ENCODE results near the gene CDX4.
A peak's percentile ranks its signal among the peaks of the same experiment; 100 is the strongest.
"Not testable (repeated sequence)": the region's sequence is repeated elsewhere in the genome, so short reads cannot be mapped to it uniquely, and the experiment has no call there.

Gene CDX4, protein sequence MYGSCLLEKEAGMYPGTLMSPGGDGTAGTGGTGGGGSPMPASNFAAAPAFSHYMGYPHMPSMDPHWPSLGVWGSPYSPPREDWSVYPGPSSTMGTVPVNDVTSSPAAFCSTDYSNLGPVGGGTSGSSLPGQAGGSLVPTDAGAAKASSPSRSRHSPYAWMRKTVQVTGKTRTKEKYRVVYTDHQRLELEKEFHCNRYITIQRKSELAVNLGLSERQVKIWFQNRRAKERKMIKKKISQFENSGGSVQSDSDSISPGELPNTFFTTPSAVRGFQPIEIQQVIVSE

GRCh38 chrX:73446831-73447230 is at the start of gene CDX4:
Gene CDX4 (plus strand): TSS chrX:73447053. CDS start chrX:73447254, 201 bp downstream.
- DNase-seq (ENCODE audit: low read depth, low spot score), result peak; percentile 83

DNA sequence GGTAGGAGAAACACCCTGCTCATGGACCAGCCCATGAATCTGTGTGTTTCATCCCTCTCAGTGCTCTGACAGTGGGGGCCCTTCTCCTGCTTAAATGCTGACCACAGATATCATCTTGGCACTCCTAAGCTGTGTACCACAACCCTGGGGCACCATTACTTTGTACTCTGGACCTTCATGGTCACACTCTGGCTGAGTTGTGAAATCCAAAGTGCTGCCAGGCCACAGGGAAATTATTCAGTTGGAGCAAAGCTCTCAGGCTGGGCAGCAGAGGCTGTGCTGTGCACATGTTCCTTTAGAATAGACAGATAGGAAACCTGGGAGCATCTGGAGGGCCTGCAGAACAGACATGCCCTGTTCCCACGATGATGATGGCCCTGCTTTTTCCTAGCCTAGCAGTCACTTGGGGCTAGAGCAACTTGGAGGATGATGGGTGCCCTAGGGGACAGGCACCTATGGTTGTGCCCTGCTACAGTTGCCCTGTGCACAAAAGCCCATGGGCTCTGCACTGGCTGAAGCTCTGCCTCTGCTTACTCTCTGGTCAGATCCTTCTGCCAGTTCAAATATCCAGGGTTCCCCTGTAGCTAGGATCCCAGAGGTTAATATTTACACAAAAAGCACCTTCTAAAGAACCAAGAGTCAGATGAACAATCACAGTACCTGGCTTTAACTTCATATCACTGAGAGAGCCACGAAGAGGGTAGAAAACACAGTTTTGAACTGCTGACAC is 48.5 kb upstream of the CDX4 start:
- no peak for DNase-seq (ENCODE audit: low read depth, low spot score)

DNA sequence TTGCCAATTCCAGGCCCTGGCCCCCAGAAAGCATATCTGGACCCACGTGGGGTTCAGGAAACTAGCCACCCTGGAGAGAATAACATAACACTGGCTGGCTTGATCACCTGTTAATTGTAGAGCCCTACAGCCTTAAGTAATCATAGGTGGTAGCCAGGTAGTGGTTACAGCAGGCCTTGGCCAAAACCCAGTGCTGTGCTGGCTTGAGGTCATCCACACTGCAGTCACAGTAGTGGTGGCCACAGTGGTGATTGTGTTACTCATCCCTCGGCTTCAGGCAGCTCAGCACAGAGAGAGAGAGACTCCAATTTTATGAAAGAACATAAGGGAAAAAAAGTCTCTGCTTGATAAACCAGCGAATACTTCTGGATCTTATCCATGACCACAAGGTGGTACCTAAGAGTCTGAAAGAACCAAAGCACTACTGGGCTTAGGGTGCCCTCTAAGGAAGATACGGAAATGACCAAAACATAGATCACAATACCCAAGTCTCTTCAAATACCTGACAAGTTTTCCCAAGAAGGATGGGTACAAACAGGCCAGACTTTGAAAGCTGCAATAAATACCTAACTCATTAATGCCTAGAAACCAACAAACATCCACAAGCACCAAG is 46.6 kb upstream of the CDX4 start:
- peak; percentile 10 for DNase-seq (ENCODE audit: low read depth, low spot score)

- DNase-seq (ENCODE audit: low read depth, low spot score), result peak; percentile 90
Observed at GRCh38 chrX:73401591-73402266, 45.1 kb upstream of the CDX4 start.

DNA sequence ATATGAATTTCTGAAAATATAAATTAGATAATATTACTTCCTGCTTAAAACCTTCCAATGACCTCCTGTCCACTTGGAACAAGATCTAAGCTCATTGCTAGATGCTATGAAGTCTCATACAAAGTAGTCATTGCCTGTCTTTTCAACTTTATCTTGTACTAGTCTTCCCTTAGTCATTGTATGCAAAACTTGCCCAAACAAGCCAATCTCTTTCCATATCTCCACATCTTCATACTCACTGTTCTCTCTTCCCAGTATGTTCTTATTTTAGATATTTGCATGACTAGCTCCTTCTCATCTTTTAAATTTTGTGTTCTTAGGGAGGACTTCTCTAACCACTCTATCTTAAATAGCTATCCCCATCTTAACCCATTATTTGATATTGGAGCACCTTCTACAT is 33.9 kb upstream of the CDX4 start:
- no peak for DNase-seq (ENCODE audit: low read depth, low spot score)

DNA sequence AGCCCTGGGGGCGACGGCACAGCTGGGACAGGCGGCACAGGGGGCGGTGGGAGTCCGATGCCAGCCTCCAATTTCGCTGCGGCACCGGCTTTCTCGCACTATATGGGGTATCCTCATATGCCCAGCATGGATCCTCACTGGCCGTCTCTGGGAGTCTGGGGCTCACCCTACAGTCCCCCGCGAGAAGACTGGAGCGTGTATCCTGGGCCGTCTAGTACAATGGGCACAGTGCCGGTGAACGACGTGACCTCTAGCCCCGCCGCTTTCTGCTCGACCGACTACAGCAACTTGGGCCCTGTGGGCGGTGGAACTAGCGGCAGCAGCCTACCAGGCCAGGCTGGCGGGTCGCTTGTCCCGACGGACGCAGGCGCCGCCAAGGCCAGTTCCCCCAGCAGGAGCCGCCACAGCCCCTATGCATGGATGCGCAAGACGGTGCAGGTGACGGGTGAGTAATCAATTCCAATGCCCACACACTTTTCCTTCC is 500 bp downstream of the CDX4 start:
- DNase-seq (ENCODE audit: low read depth, low spot score), result peak; percentile 84

DNA sequence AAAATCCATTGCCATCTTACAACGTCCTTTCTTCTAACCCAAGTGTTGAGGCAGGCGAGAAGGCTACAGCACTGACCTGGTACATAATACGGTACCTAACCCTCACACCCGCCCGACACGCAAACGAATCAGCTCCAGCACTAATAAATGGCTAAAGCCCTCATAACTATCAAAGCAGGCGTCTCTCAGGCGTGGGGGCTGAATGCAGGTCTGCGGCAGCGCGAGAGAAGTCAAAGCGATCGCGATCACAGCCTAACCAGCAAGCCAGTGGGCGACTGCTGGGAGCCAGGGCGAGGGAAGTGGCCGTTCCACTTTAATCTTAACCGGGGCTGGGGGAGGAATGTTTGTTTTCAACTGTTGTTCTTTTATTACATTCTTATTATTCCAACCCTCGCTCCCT is 1.5 kb downstream of the CDX4 start:
- peak; percentile 44 for DNase-seq (ENCODE audit: low read depth, low spot score)

DNA sequence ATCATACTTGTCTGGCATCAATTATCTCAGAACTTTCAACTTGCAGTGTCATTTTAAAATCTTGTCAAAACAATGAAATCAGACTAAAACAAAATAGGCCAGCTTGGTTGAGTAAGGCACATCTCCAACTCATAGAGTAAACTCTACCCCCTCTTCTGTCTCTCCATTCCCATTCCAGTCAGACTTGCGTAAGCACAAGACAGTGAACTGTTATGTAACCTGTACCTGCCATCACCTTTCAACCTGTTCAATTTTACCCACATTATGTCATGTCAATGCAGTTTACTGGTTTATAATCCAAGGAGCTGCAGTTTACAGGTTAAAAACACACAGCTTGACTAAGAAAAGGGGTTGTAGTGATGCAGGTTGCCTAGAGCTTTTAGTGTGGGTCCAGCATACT is 8.3 kb downstream of the CDX4 start:
- no peak for DNase-seq (ENCODE audit: low read depth, low spot score)

- no peak for DNase-seq (ENCODE audit: low read depth, low spot score)
Observed at GRCh38 chrX:73457306-73457705, 10.5 kb downstream of the CDX4 start.

DNA sequence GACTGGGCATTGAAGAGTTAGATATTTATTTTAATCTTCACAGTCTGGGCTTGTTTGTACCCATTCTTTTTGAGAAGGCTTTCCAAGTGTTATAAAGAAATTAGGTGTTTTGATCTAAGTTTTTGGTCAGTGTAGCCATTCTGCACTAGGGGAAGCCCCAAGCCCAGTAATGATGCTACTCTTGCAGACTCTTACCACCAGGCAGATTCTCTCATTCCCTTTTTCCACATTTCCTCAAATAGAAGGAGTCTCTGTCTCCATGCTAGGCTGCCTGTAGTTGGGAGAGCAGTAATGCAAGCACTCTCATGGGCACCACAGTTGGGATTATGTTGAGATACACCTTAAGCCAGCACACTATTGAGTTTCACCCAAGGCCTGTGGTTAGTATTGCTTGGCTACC is 21.5 kb downstream of the CDX4 start:
- no peak for DNase-seq (ENCODE audit: low read depth, low spot score)

DNA sequence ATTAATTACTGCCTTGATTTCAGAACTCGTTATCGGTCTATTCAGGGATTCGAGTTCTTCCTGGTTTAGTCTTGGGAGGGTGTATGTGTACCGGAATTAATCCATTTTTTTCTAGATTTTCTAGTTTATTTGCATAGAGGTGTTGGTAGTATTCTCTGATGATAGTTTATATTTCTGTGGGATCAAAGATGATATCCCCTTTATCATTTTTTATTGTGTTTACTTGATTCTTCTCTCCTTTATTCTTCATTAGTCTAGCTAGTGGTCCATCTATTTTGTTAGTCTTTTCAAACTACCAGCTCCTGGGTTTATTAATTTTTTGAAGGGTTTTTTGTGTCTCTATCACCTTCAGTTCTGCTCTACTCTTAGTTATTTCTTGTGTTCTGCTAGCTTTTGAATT is 32.1 kb downstream of the CDX4 start:
- DNase-seq (ENCODE audit: low read depth, low spot score), result no peak

DNA sequence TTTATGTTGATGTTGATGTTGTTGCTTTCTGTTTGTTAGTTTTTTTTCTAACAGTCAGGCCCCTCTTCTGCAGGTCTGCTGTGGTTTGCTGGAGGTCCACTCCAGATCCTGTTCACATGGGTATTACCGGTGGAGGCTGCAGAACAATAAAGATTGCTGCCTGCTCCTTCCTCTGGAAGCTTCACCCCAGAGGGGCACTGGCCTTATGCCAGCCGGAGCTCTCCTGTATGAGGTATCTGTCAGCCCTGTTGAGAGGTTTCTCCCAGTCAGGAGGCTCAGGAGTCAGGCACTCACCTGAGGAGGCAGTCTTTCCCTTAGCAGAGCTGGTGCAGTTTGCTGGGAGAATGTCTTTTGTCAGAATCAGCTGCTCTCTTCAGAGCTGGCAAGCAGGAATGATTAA is 34.7 kb downstream of the CDX4 start:
- no peak for DNase-seq (ENCODE audit: low read depth, low spot score)

GRCh38 chrX:73490661-73491060 is 43.8 kb downstream of the CDX4 start:
- DNase-seq (ENCODE audit: low read depth, low spot score), result no peak

- not testable (repeated sequence) for DNase-seq (ENCODE audit: low read depth, low spot score)
Observed at GRCh38 chrX:73492178-73492577, 45.3 kb downstream of the CDX4 start.

Data from ELF-1 (cell line).